ENCODE data around the gene TCF7L2. TPM values are rescaled to one million over a fixed set of nuclear protein-coding genes. Genes with fewer than 3 reads are reported as not detected.

Gene TCF7L2
- total RNA-seq, 2 experiments from 2014 or later: 1.3 to 8.5 TPM

GRCh38 chr10:113056441-113057021 is 106.5 kb downstream of the TCF7L2 start:
- CTCF ChIA-PET (ENCODE audit: unreplicated experiment): no interaction called here
- Histone ChIP-seq H3K36me3 (ENCODE audit: insufficient read depth, low read length) (no peaks in the 10 kb centered on the region), H3K27ac (ENCODE audit: low read depth, low read length, poor library complexity, severe bottlenecking) (no peak overlapping the region), H3K4me1 (ENCODE audit: insufficient read depth, low read length, poor library complexity, severe bottlenecking) (no peaks in the 10 kb centered on the region), H3K79me2 (ENCODE audit: insufficient read depth, low read depth, low read length) (no peaks in the 10 kb centered on the region), H2AFZ (ENCODE audit: low read length) (no peak overlapping the region), H3K9me3 (ENCODE audit: low read length) (no peaks in the 10 kb centered on the region), H3K4me3 (ENCODE audit: low read depth, low read length, poor library complexity, severe bottlenecking) (no peak overlapping the region), H4K20me1 (ENCODE audit: insufficient read depth, low read length) (peaks cover 4% of the 10 kb centered on the region; the same call in 1 of the 2 replicates), H3K9me2 (ENCODE audit: insufficient read depth, low read length) (no peaks in the 10 kb centered on the region), H3K4me2 (ENCODE audit: low read length) (no peak overlapping the region)
- BruUV-seq (replicated peaks): no TSS peak
- DNase-seq (ENCODE audit: low spot score): no peak
- POLR2A ChIA-PET: no interaction called here
- no peak for TF ChIP-seq EZH2phosphoT487 (IDR thresholded peaks at IDR 0.05; ENCODE audit: borderline replicate concordance, low read depth, low read length)
- no peak for TF ChIP-seq CTCF (conservative IDR thresholded peaks at IDR 0.05; ENCODE audit: low read length)
- intact Hi-C loops (cut with micrococcal nuclease; ENCODE audit: unreplicated experiment): no loop called here

- no TSS peak for BruUV-seq (replicated peaks)
- POLR2A ChIA-PET: no interaction called here
- Histone ChIP-seq H3K4me1 (ENCODE audit: insufficient read depth, low read length, poor library complexity, severe bottlenecking) (no peaks in the 10 kb centered on the region), H3K79me2 (ENCODE audit: insufficient read depth, low read depth, low read length) (no peaks in the 10 kb centered on the region), H3K9me3 (ENCODE audit: low read length) (no peaks in the 10 kb centered on the region), H3K4me2 (ENCODE audit: low read length) (no peak overlapping the region), H3K9me2 (ENCODE audit: insufficient read depth, low read length) (no peaks in the 10 kb centered on the region), H2AFZ (ENCODE audit: low read length) (no peak overlapping the region), H3K27ac (ENCODE audit: low read depth, low read length, poor library complexity, severe bottlenecking) (no peak overlapping the region), H3K36me3 (ENCODE audit: insufficient read depth, low read length) (no peaks in the 10 kb centered on the region), H4K20me1 (ENCODE audit: insufficient read depth, low read length) (0 out of 2 replicates have a peak, but pooled peaks cover 4% of the 10 kb centered on the region), H3K4me3 (ENCODE audit: low read depth, low read length, poor library complexity, severe bottlenecking) (no peak overlapping the region)
- DNase-seq (ENCODE audit: low spot score): no peak
- no peak for TF ChIP-seq CTCF (conservative IDR thresholded peaks at IDR 0.05; ENCODE audit: low read length)
- no peak for TF ChIP-seq EZH2phosphoT487 (IDR thresholded peaks at IDR 0.05; ENCODE audit: borderline replicate concordance, low read depth, low read length)
- intact Hi-C loops (cut with micrococcal nuclease; ENCODE audit: unreplicated experiment): no loop called here
- CTCF ChIA-PET (ENCODE audit: unreplicated experiment): interaction anchor here (0.6 kb wide), 1 partner anchor 10 kb away, joined by 3 read pairs; no protein-coding TSS in a partner anchor
Observed at GRCh38 chr10:113057948-113058522, 108.0 kb downstream of the TCF7L2 start.
